AG09309 (cell line): ENCODE measurements around the gene ANKRD10.

Experiments used
- DNase-seq: peaks from one replicate; pipeline ENCODE4 v3.0.0-alpha.2; 2010; ENCODE audit warnings: low read depth
- H3K4me3 ChIP-seq: 2 replicates; pipeline ENCODE4 v1.5.1; 2011; ENCODE audit warnings: mild to moderate bottlenecking, low read depth, low read length, moderate library complexity; ENCODE audit not compliant: control insufficient read depth
- CTCF ChIP-seq: IDR thresholded peaks from 2 replicates; pipeline ENCODE4 v1.5.1; 2011; ENCODE audit warnings: mild to moderate bottlenecking, low read depth, low read length, inconsistent platforms; ENCODE audit not compliant: insufficient read depth, control insufficient read depth; ENCODE audit errors: missing control alignments

ANKRD10 gene

GRCh38 chr13:110879482-110879881, 35.4 kb downstream of the ANKRD10 start:
- no peak for TF ChIP-seq CTCF
- DNase-seq, result no peak
- no peak overlapping the region for H3K4me3 ChIP-seq

- no peak overlapping the region for H3K4me3 ChIP-seq
- DNase-seq, result no peak
- no peak for TF ChIP-seq CTCF
Observed at GRCh38 chr13:110877737-110878258, 37.1 kb downstream of the ANKRD10 start.

- no peak for DNase-seq
- no peak for TF ChIP-seq CTCF
- no peak overlapping the region for H3K4me3 ChIP-seq
Observed at GRCh38 chr13:110876609-110877008, 38.3 kb downstream of the ANKRD10 start.

- H3K4me3 ChIP-seq, result no peak overlapping the region
- TF ChIP-seq CTCF, result no peak
- DNase-seq, result no peak
Observed at GRCh38 chr13:110875241-110875640, 39.6 kb downstream of the ANKRD10 start.

- H3K4me3 ChIP-seq, result peak overlapping the region; percentile 24
- no peak for TF ChIP-seq CTCF
- no peak for DNase-seq
Observed at GRCh38 chr13:110874508-110874960, 40.3 kb downstream of the ANKRD10 start.

- TF ChIP-seq CTCF, result no peak
Observed at GRCh38 chr13:110873639-110874507, 41.0 kb downstream of the ANKRD10 start.

More at GRCh38 chr13:110873639-110874507, 41.0 kb downstream of the ANKRD10 start:
- peak overlapping the region; percentile 24 for H3K4me3 ChIP-seq
- no peak for DNase-seq
